Measurements from ENCODE around the gene COA6. TPM values are rescaled to one million over a fixed set of nuclear protein-coding genes. Genes with fewer than 3 reads are reported as not detected.
"Not testable (repeated sequence)": the region's sequence is repeated elsewhere in the genome, so short reads cannot be mapped to it uniquely, and the experiment has no call there.

COA6 gene
- total RNA-seq, 3 donors from 2014 or later (not counting 1 experiment from before 2014, with no cell fraction given), result 8.9 to 11.8 (median 11.6) TPM

- H3K9me3 ChIP-seq (ENCODE audit: control insufficient read depth, insufficient read depth, low read length), result no peaks in the 10 kb centered on the region
- Mint-ChIP-seq H3K27me3 (ENCODE audit: low read depth in 2 of 2) (no peaks in the 10 kb centered on the region), H3K4me3 (no peak overlapping the region), H3K27ac (peak overlapping the region; percentile 33 to 85), H3K36me3 (no peaks in the 10 kb centered on the region), H3K4me1 (peaks cover 30 to 41% of the 10 kb centered on the region in 2 donors), H3K9me3 (no peaks in the 10 kb centered on the region)
- H3K36me3 ChIP-seq (ENCODE audit: control insufficient read depth, insufficient read depth, low read length), result peaks cover 13% of the 10 kb centered on the region
- no peak overlapping the region for H3K27ac ChIP-seq (ENCODE audit: low read length)
- 87% methylated on average over 6 of the region's 6 CpGs for WGBS (ENCODE audit: insufficient coverage)
- DNase-seq, result no peak
- intact Hi-C loops (cut with micrococcal nuclease), result no loop called here
- H3K4me1 ChIP-seq (ENCODE audit: control insufficient read depth, insufficient read depth, low read length), result peaks cover 7% of the 10 kb centered on the region
- no peaks in the 10 kb centered on the region for H3K27me3 ChIP-seq (ENCODE audit: control insufficient read depth, insufficient read depth, low read length)
- no peak for ATAC-seq
- TF ChIP-seq, protein P1, sequence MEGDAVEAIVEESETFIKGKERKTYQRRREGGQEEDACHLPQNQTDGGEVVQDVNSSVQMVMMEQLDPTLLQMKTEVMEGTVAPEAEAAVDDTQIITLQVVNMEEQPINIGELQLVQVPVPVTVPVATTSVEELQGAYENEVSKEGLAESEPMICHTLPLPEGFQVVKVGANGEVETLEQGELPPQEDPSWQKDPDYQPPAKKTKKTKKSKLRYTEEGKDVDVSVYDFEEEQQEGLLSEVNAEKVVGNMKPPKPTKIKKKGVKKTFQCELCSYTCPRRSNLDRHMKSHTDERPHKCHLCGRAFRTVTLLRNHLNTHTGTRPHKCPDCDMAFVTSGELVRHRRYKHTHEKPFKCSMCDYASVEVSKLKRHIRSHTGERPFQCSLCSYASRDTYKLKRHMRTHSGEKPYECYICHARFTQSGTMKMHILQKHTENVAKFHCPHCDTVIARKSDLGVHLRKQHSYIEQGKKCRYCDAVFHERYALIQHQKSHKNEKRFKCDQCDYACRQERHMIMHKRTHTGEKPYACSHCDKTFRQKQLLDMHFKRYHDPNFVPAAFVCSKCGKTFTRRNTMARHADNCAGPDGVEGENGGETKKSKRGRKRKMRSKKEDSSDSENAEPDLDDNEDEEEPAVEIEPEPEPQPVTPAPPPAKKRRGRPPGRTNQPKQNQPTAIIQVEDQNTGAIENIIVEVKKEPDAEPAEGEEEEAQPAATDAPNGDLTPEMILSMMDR (IDR thresholded peaks at IDR 0.05), result no peak
- H3K4me3 ChIP-seq (ENCODE audit: low read length), result no peak overlapping the region
These were observed 23.6 kb downstream of the COA6 start for GRCh38 chr1:234396871-234397270.

DNA sequence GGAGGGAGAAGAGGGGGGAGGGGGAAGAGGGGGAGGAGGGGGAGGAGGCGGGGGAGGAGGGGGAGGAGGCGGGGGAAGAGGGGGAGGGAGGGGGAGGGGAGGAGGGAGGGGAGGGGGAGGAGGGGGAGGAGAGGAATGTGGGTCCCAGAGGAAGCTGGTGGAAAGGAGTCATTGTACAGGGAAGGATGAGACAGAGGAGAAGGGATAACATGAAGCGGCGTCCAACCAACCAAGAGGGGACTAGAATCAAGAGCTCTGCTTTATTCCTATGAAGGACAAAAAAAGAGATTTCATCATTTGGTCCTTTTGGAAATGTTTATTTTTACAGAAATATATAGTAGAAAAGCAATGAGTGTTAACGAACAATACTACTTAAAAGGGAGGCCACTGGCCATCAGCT is 24.5 kb downstream of the COA6 start:
- H3K9me3 Mint-ChIP-seq, result no peaks in the 10 kb centered on the region
- TF ChIP-seq, protein P1 (IDR thresholded peaks at IDR 0.05), result no peak
- no peaks in the 10 kb centered on the region for H3K36me3 Mint-ChIP-seq
- H3K27ac Mint-ChIP-seq, result peak overlapping the region in 1 of 2 donors; percentile 87
- Histone ChIP-seq H3K9me3 (ENCODE audit: control insufficient read depth, insufficient read depth, low read length) (no peaks in the 10 kb centered on the region), H3K4me1 (ENCODE audit: control insufficient read depth, insufficient read depth, low read length) (peaks cover 7% of the 10 kb centered on the region), H3K36me3 (ENCODE audit: control insufficient read depth, insufficient read depth, low read length) (peaks cover 8% of the 10 kb centered on the region), H3K27ac (ENCODE audit: low read length) (no peak overlapping the region), H3K4me3 (ENCODE audit: low read length) (no peak overlapping the region), H3K27me3 (ENCODE audit: control insufficient read depth, insufficient read depth, low read length) (no peaks in the 10 kb centered on the region)
- no peak overlapping the region for H3K4me3 Mint-ChIP-seq
- DNase-seq, result no peak
- no peaks in the 10 kb centered on the region for H3K27me3 Mint-ChIP-seq (ENCODE audit: low read depth in 2 of 2)
- 98% methylated on average over 2 of the region's 5 CpGs for WGBS (ENCODE audit: insufficient coverage)
- no peak for ATAC-seq
- intact Hi-C loops (cut with micrococcal nuclease), result no loop called here
- H3K4me1 Mint-ChIP-seq, result peaks cover 33 to 44% of the 10 kb centered on the region in 2 donors

GRCh38 chr1:234398849-234399381 is 25.7 kb downstream of the COA6 start:
- Histone ChIP-seq H3K4me1 (ENCODE audit: control insufficient read depth, insufficient read depth, low read length) (peaks cover 7% of the 10 kb centered on the region), H3K9me3 (ENCODE audit: control insufficient read depth, insufficient read depth, low read length) (no peaks in the 10 kb centered on the region), H3K36me3 (ENCODE audit: control insufficient read depth, insufficient read depth, low read length) (no peaks in the 10 kb centered on the region), H3K27ac (ENCODE audit: low read length) (peak overlapping the region; percentile 56), H3K27me3 (ENCODE audit: control insufficient read depth, insufficient read depth, low read length) (no peaks in the 10 kb centered on the region), H3K4me3 (ENCODE audit: low read length) (peak overlapping the region; percentile 17)
- intact Hi-C loops (cut with micrococcal nuclease), result no loop called here
- Mint-ChIP-seq H3K4me1 (peaks cover 33 to 44% of the 10 kb centered on the region in 2 donors), H3K27ac (peak overlapping the region; percentile 87 to 91), H3K9me3 (no peaks in the 10 kb centered on the region), H3K27me3 (ENCODE audit: low read depth in 2 of 2) (no peaks in the 10 kb centered on the region), H3K36me3 (no peaks in the 10 kb centered on the region), H3K4me3 (peak overlapping the region; percentile 80)
- DNase-seq (peak in 1 of 2 donors; percentile 26), ATAC-seq (peak; percentile 56 to 66 (median 59))
- 25% methylated on average over 7 of the region's 8 CpGs for WGBS (ENCODE audit: insufficient coverage)
- TF ChIP-seq, protein P1 (IDR thresholded peaks at IDR 0.05), result no peak

GRCh38 chr1:234399515-234399914 is 26.3 kb downstream of the COA6 start:
- intact Hi-C loops (cut with micrococcal nuclease); H3K9me3 ChIP-seq (ENCODE audit: control insufficient read depth, insufficient read depth, low read length): not testable (repeated sequence)

More at GRCh38 chr1:234399515-234399914, 26.3 kb downstream of the COA6 start:
- H3K27me3 ChIP-seq (ENCODE audit: control insufficient read depth, insufficient read depth, low read length); ATAC-seq; H3K36me3 ChIP-seq (ENCODE audit: control insufficient read depth, insufficient read depth, low read length); H3K27me3 Mint-ChIP-seq (ENCODE audit: low read depth in 2 of 2); H3K4me1 ChIP-seq (ENCODE audit: control insufficient read depth, insufficient read depth, low read length); H3K9me3 Mint-ChIP-seq; DNase-seq; H3K36me3 Mint-ChIP-seq; H3K4me3 ChIP-seq (ENCODE audit: low read length); H3K27ac ChIP-seq (ENCODE audit: low read length): not testable (repeated sequence)
- no CpG with 5 or more reads among the region's 6 CpGs for WGBS (ENCODE audit: insufficient coverage)
- H3K4me3 Mint-ChIP-seq, result peak overlapping the region; percentile 80
- H3K4me1 Mint-ChIP-seq, result peaks cover 33 to 44% of the 10 kb centered on the region in 2 donors
- peak overlapping the region; percentile 87 to 91 for H3K27ac Mint-ChIP-seq

All from natural killer cell (primary cell).